HL-60 (cell line): Measurements from ENCODE around the gene POLR1A.

Experiments used
- POLR2AphosphoS5 ChIP-seq: IDR thresholded peaks from 2 replicates; pipeline ENCODE4 v1.6.1; 2012; ENCODE audit warnings: low read depth
- SPI1 ChIP-seq: IDR thresholded peaks from 2 replicates; pipeline ENCODE4 v1.6.1; 2012; ENCODE audit warnings: low read depth, mild to moderate bottlenecking, borderline replicate concordance
- TF ChIP-seq, protein P1 (sequence below): IDR thresholded peaks from one replicate; pipeline ENCODE4 v1.5.1; 2011; ENCODE audit warnings: low read length, control low read depth, inconsistent platforms; ENCODE audit not compliant: insufficient read depth

DNA sequence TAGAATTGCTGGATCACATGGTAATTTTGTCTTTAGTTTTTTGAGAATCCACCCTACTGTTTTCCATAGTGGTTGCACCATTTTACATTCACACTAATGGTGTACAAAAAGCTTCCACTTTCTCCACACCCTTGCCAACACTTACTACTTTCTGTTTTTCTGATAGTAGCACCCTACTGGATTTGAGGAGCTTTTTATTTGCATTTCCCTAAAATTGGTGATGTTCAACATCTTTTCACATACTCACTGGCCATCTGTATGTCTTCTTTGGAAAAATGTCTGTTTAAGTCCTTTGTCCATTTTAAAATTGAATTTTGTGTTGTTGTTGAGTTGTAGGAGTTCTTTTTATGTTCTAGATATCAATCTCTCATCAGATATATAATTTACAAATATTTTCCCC lies 3.5 kb downstream of the POLR1A start:
- TF ChIP-seq, protein P1, sequence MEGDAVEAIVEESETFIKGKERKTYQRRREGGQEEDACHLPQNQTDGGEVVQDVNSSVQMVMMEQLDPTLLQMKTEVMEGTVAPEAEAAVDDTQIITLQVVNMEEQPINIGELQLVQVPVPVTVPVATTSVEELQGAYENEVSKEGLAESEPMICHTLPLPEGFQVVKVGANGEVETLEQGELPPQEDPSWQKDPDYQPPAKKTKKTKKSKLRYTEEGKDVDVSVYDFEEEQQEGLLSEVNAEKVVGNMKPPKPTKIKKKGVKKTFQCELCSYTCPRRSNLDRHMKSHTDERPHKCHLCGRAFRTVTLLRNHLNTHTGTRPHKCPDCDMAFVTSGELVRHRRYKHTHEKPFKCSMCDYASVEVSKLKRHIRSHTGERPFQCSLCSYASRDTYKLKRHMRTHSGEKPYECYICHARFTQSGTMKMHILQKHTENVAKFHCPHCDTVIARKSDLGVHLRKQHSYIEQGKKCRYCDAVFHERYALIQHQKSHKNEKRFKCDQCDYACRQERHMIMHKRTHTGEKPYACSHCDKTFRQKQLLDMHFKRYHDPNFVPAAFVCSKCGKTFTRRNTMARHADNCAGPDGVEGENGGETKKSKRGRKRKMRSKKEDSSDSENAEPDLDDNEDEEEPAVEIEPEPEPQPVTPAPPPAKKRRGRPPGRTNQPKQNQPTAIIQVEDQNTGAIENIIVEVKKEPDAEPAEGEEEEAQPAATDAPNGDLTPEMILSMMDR: no peak
- no peak for TF ChIP-seq SPI1
- no peak for TF ChIP-seq POLR2AphosphoS5
